Kidney epithelial cell (primary cell): ENCODE results near the gene SUGCT. TPM values are rescaled to one million over a fixed set of nuclear protein-coding genes. Genes with fewer than 3 reads are reported as not detected.

ENCODE experiments used
- DNase-seq: peaks from one replicate; pipeline ENCODE4 v3.0.0-alpha.2; 2010; ENCODE audit warnings: low read depth
- H3K27me3 ChIP-seq: 2 replicates; pipeline ENCODE4 v1.6.0; 2011; ENCODE audit warnings: low read length; ENCODE audit not compliant: control insufficient read depth, insufficient read depth
- H3K36me3 ChIP-seq: 2 replicates; pipeline ENCODE4 v1.5.1; 2011; ENCODE audit warnings: low read length; ENCODE audit not compliant: control insufficient read depth, insufficient read depth
- H3K4me3 ChIP-seq: 2 replicates; pipeline ENCODE4 v1.5.1; 2011; ENCODE audit warnings: low read depth, mild to moderate bottlenecking, control low read depth, low read length
- CTCF ChIP-seq: IDR thresholded peaks from 2 replicates; pipeline ENCODE4 v1.5.1; 2011; ENCODE audit warnings: mild to moderate bottlenecking, moderate library complexity, low read length, control low read depth, inconsistent platforms; ENCODE audit not compliant: insufficient read depth, poor library complexity, severe bottlenecking
- total RNA-seq: library from RNA; depleted of rRNA; stranded (reverse); fragments of >200 nt; gene quantifications from 2 replicates; pipeline ENCODE4 v1.2.3, GENCODE V29; 2015

SUGCT gene
- total RNA-seq, 1 donor from 2014 or later: 4.0 TPM

DNA sequence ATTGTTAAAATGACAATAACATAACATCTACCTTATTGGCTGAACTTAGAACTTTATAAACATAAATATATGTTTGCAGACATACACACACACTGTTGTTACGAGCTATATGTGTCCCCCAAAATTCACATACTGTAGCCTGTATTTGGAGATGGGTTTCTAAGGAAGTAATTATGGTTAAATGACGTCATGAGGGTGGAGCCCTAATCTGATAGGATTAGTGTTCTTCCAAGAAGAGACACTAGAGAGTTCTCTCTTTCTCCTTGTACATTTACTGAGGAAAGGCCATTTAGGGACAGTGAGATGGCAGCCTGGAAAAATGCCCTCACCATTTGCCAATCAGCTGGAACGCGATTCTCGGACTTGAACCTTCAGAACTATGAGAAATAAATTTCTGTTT, 211.7 kb downstream of the SUGCT start:
- Histone ChIP-seq H3K36me3 (no peaks in the 10 kb centered on the region), H3K27me3 (no peaks in the 10 kb centered on the region), H3K4me3 (no peak overlapping the region)
- no peak for DNase-seq
- no peak for TF ChIP-seq CTCF

DNA sequence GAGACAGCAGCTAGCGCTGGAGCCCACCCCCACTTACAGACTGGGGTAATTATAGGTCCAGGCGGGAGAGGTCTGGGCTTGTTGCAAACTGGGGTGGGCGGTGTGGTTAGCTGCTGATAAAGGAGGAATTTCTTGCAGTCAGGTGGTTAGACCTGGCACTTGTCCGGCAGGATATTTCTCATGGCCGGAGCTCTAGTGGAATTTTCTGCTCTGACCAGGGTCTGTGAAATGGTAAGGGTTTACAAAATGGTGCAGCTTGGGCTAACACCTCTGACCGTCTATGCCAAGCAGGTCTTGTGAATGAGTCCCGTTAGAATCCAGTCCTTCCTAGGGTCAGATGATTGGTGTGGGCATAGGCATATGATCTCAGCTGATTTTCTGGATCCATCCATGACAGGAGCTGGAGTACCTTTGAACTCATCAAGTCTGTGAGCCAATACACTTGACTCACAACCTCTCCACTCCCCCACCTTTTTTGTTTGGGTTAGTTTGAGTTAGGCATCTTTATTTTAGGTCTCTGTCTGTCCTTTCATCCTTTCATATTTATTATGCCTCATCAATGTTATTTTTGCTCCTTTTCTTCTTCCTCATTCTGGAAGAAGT, 213.4 kb downstream of the SUGCT start:
- no peak for DNase-seq
- Histone ChIP-seq H3K36me3 (no peaks in the 10 kb centered on the region), H3K4me3 (no peak overlapping the region), H3K27me3 (no peaks in the 10 kb centered on the region)
- no peak for TF ChIP-seq CTCF

- DNase-seq: no peak
- TF ChIP-seq CTCF: no peak
- Histone ChIP-seq H3K36me3 (no peaks in the 10 kb centered on the region), H3K27me3 (no peaks in the 10 kb centered on the region), H3K4me3 (no peak overlapping the region)
Measured at GRCh38 chr7:40350100-40350499, 215.3 kb downstream of the SUGCT start.

- Histone ChIP-seq H3K36me3 (no peaks in the 10 kb centered on the region), H3K27me3 (no peaks in the 10 kb centered on the region), H3K4me3 (no peak overlapping the region)
- TF ChIP-seq CTCF: no peak
- no peak for DNase-seq
Measured at GRCh38 chr7:40354711-40355110, 219.9 kb downstream of the SUGCT start.

DNA sequence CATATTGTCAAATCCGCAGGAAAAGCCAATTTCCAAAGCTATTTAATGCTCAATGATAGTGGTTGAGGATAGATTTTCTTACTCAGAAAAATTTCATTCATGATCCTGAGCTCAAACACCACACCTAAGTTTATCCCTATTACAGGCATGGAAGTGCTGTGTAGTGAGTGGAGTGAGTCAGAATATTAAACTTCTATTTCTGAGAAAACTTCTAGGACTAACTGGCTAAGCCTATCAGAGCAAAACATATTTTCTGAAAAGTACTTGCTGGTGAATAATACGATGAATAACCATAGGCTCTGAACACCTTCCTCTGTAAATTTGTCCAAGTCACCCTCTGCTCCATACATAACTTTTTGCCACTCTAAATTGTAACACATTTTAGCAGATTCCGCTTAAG, 221.5 kb downstream of the SUGCT start:
- no peak for TF ChIP-seq CTCF
- DNase-seq: no peak
- H3K27me3 ChIP-seq: no peaks in the 10 kb centered on the region

DNA sequence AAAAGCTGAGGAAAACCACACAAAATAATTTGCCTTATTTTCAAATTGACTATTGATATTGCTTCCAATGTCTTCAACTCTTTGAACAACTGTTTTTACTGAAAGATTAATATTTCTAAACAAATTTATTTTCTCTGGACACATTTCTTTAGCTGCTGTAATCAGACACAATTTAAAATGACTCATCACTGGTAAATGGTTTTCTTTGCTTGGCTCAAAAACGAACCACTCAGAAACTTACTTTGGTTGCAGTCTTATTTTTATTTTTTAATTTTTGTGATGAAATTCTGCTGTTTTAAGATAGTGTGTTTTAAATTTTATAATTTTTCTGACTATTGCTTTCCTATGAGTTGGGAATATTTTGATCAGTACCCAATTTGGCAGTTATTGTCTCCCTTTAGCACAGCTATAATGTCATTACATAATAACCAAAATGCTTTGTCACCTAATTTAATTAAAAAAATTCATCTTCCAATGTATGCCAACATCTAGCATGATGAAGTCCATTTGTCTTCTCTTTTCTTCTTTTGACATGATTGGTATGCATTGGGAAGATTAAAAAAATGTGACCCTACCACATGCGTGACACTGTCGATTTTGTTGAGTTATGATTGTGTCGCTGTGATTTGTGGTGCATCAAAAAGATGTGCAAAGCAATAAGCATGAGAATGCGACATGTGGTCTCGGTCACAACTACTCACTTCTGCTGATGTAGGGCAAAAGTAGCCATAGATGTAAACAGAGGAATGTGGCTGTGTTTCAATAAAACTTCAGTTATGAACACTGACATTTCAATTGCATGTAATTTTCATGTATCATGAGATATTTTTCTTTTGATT, 222.3 kb downstream of the SUGCT start:
- no peak for TF ChIP-seq CTCF
- H3K36me3 ChIP-seq: no peaks in the 10 kb centered on the region
- H3K4me3 ChIP-seq: no peak overlapping the region
- DNase-seq: no peak
- no peaks in the 10 kb centered on the region for H3K27me3 ChIP-seq

More for the DNA sequence above, 221.5 kb downstream of the SUGCT start:
- Histone ChIP-seq H3K4me3 (no peak overlapping the region), H3K36me3 (no peaks in the 10 kb centered on the region)
